GM12874 (cell line): ENCODE data around the gene KDM5B.

Experiments used
- CTCF ChIP-seq: IDR thresholded peaks from 2 replicates; pipeline ENCODE4 v1.5.1; 2011; ENCODE audit warnings: low read depth, mild to moderate bottlenecking, control low read depth, low read length, moderate library complexity; ENCODE audit not compliant: insufficient read depth

KDM5B gene

GRCh38 chr1:202810615-202811295 lies 2.5 kb upstream of the KDM5B start, which contains the start of gene PCAT6:
TSS of gene PCAT6 (plus strand) at chr1:202810954.
- no peak for TF ChIP-seq CTCF

GRCh38 chr1:202810193-202810614 lies 2.0 kb upstream of the KDM5B start:
- TF ChIP-seq CTCF = no peak

DNA sequence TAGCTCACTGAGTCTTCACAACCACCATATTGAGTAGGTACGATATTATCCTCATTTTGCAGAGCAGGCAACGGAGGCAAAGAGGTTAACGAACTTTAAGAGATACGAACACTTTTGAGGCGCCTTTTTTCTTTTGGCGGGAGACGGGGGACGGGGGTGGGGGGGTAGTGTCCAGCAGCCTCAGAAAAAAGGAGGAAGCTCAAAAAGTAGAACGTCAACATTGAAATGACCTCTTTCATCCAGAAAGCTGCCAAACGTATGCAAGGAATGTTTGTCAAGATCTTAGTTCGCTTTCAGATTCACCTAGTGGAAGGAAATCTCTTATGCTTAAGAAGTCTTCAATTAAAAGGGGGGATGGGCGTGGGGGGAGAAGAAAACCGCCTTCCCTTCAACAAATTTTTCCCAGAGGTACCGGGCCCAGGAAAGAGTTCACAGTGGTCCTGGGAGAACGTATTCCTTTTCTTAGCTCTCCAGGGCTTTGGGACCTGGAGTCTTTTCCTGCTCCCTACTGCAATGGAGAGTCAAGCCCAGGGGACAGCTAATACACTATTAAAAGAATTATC lies 1.5 kb upstream of the KDM5B start:
- TF ChIP-seq CTCF = no peak

DNA sequence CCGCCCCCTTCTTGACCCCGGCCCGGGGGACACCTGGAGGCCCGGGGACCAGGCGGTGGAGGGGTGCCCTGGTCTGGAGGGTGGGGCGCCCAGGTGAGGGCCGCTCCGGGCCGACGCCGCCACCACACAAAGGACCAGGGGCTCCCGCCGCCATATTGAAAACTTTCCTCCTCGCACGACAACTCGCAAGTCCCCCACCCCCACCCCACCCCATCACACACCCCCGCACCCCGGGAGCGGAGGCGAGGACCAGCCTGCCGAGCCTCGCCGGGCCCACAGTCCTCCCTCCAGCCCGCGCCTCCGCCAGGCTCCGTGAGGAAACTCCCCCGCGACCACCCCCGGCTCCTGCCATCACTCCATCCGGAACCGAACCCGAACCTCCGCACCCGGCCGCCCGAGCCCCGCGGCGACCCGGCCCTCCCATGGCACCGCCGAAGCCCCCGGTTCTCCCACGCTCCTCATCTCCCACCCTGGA lies 733 bp downstream of the KDM5B start:
- no peak for TF ChIP-seq CTCF

- TF ChIP-seq CTCF = no peak
Observed at GRCh38 chr1:202806845-202807450, 1.3 kb downstream of the KDM5B start.

DNA sequence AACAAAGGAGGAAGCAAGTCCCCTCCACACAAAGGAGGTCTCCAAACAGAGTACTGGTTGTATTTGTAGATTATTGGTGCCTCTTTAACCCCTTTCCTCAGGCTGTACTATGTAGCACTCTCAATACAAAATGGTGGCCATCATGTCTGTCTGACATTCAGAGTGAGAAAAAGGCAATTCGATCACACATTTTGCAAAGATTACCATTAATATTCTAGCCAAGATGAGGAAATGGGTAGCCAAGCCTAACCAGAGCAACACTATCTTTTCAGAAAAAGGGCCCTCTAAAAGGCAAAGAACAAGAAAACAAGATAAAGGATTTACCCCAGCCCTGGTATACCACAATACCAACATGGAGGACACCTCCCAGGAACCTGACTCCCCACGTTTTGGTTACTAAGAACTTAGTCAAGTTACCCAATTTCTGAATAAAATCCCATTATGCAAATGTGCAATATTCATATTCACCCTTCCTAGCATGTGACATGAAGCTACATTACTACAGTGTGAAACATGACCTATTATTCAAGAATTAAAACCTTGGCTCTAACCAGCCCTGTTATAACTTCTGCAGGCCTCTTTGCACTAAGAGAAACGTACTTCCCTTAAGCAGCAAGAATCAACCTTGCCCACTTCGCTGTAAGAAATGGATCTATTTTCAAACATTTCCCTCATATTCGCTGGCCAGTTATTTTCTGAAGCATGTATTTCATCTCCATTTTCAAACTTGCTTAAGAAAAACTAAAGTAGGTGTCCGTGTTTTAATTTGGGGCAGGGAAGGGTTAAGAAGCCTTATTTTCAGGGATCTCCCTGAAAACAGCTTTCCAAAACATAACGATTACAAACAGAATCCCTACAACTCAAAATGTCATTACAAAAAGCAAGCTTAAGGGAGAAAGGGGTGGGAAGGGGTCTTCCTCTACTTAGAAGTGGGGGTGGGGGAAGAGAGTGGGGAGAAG lies 2.1 kb downstream of the KDM5B start:
- no peak for TF ChIP-seq CTCF

DNA sequence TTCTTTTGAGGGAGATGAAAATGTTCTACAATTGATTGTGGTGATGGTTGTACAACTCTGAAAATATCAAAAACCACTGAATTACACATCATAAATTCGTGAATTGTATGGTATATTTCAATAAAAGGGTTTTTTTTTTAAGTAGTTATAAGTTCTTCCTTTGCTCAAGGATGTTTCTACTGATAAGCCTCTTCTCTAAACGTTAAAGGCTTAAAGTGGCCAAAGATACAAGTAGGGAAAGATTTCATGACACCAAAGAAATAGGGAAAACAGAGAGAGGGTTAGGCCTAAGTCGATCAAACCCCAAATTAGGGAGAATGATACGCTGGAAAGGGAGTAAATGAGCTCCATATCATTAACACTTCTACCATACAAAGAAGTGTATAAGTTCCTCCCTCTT lies 4.1 kb downstream of the KDM5B start:
- no peak for TF ChIP-seq CTCF
